Measurements from ENCODE around the gene TMEM218.
A peak's percentile ranks its signal among the peaks of the same experiment; 100 is the strongest.

Gene TMEM218

GRCh38 chr11:125111343-125112207, at the start of gene TMEM218:
TMEM218 (minus strand) TSS chr11:125111626; CDS start chr11:125102241, 9,385 bp downstream.
- no peaks in the 10 kb centered on the region for H3K27me3 ChIP-seq (ENCODE audit: insufficient read depth, low read length)
- peak within 1 kb of the TSS; percentile 89 for H3K9ac ChIP-seq (ENCODE audit: low read depth, low read length)
- H3K36me3 ChIP-seq (ENCODE audit: insufficient read depth, low read depth, low read length) = no peaks in the 10 kb centered on the region
- H3K4me1 ChIP-seq (ENCODE audit: insufficient read depth, low read length) = peaks cover 5% of the 10 kb centered on the region
- H3K9me3 ChIP-seq (ENCODE audit: insufficient read depth, low read depth, low read length) = peaks cover 7% of the 10 kb centered on the region; the same call in 1 of the 2 replicates
- H3K27ac ChIP-seq (ENCODE audit: low read length) = peak within 1 kb of the TSS; percentile 35
- peak within 1 kb of the TSS; percentile 95 for H3K4me3 ChIP-seq (ENCODE audit: low read length)

- Histone ChIP-seq H3K27me3 (ENCODE audit: insufficient read depth, low read length) (no peaks in the 10 kb centered on the region; the same call in 1 of the 2 replicates), H3K9me3 (ENCODE audit: insufficient read depth, low read depth, low read length) (no peaks in the 10 kb centered on the region), H3K36me3 (ENCODE audit: insufficient read depth, low read depth, low read length) (no peaks in the 10 kb centered on the region), H3K4me1 (ENCODE audit: insufficient read depth, low read length) (peaks cover 17% of the 10 kb centered on the region), H3K27ac (ENCODE audit: low read length) (no peak overlapping the region), H3K4me3 (ENCODE audit: low read length) (no peak overlapping the region), H3K9ac (ENCODE audit: low read depth, low read length) (no peak overlapping the region)
Observed at GRCh38 chr11:125157953-125158680, 46.7 kb upstream of the TMEM218 start.

GRCh38 chr11:125157118-125157733, 45.8 kb upstream of the TMEM218 start:
- H3K36me3 ChIP-seq (ENCODE audit: insufficient read depth, low read depth, low read length) = no peaks in the 10 kb centered on the region
- peaks cover 8% of the 10 kb centered on the region for H3K4me1 ChIP-seq (ENCODE audit: insufficient read depth, low read length)
- H3K27me3 ChIP-seq (ENCODE audit: insufficient read depth, low read length) = no peaks in the 10 kb centered on the region; the same call in 1 of the 2 replicates
- H3K9ac ChIP-seq (ENCODE audit: low read depth, low read length) = no peak overlapping the region
- no peaks in the 10 kb centered on the region for H3K9me3 ChIP-seq (ENCODE audit: insufficient read depth, low read depth, low read length)
- no peak overlapping the region for H3K4me3 ChIP-seq (ENCODE audit: low read length)
- H3K27ac ChIP-seq (ENCODE audit: low read length) = no peak overlapping the region

GRCh38 chr11:125156346-125157117, 45.1 kb upstream of the TMEM218 start:
- no peaks in the 10 kb centered on the region for H3K36me3 ChIP-seq (ENCODE audit: insufficient read depth, low read depth, low read length)
- H3K9ac ChIP-seq (ENCODE audit: low read depth, low read length) = no peak overlapping the region
- H3K9me3 ChIP-seq (ENCODE audit: insufficient read depth, low read depth, low read length) = no peaks in the 10 kb centered on the region
- H3K4me1 ChIP-seq (ENCODE audit: insufficient read depth, low read length) = peaks cover 4% of the 10 kb centered on the region; the same call in 1 of the 2 replicates
- H3K4me3 ChIP-seq (ENCODE audit: low read length) = no peak overlapping the region
- H3K27me3 ChIP-seq (ENCODE audit: insufficient read depth, low read length) = no peaks in the 10 kb centered on the region; the same call in 1 of the 2 replicates
- no peak overlapping the region for H3K27ac ChIP-seq (ENCODE audit: low read length)

- Histone ChIP-seq H3K4me3 (ENCODE audit: low read length) (no peak overlapping the region), H3K4me1 (ENCODE audit: insufficient read depth, low read length) (peaks cover 4% of the 10 kb centered on the region; the same call in 1 of the 2 replicates), H3K9me3 (ENCODE audit: insufficient read depth, low read depth, low read length) (no peaks in the 10 kb centered on the region), H3K9ac (ENCODE audit: low read depth, low read length) (no peak overlapping the region), H3K27ac (ENCODE audit: low read length) (no peak overlapping the region), H3K36me3 (ENCODE audit: insufficient read depth, low read depth, low read length) (no peaks in the 10 kb centered on the region), H3K27me3 (ENCODE audit: insufficient read depth, low read length) (no peaks in the 10 kb centered on the region; the same call in 1 of the 2 replicates)
Observed at GRCh38 chr11:125155767-125156166, 44.3 kb upstream of the TMEM218 start.

- H3K27ac ChIP-seq (ENCODE audit: low read length) = no peak overlapping the region
- peaks cover under 1% of the 10 kb centered on the region; the same call in 1 of the 2 replicates for H3K4me1 ChIP-seq (ENCODE audit: insufficient read depth, low read length)
- H3K9me3 ChIP-seq (ENCODE audit: insufficient read depth, low read depth, low read length) = no peaks in the 10 kb centered on the region
- H3K9ac ChIP-seq (ENCODE audit: low read depth, low read length) = no peak overlapping the region
- no peaks in the 10 kb centered on the region; the same call in 1 of the 2 replicates for H3K27me3 ChIP-seq (ENCODE audit: insufficient read depth, low read length)
- no peak overlapping the region for H3K4me3 ChIP-seq (ENCODE audit: low read length)
- H3K36me3 ChIP-seq (ENCODE audit: insufficient read depth, low read depth, low read length) = no peaks in the 10 kb centered on the region
Observed at GRCh38 chr11:125155100-125155444, 43.6 kb upstream of the TMEM218 start.

GRCh38 chr11:125154378-125155099, 43.1 kb upstream of the TMEM218 start:
- H3K27ac ChIP-seq (ENCODE audit: low read length) = no peak overlapping the region
- H3K9me3 ChIP-seq (ENCODE audit: insufficient read depth, low read depth, low read length) = no peaks in the 10 kb centered on the region
- no peak overlapping the region for H3K4me3 ChIP-seq (ENCODE audit: low read length)
- no peaks in the 10 kb centered on the region for H3K27me3 ChIP-seq (ENCODE audit: insufficient read depth, low read length)
- peaks cover 4% of the 10 kb centered on the region; the same call in 1 of the 2 replicates for H3K4me1 ChIP-seq (ENCODE audit: insufficient read depth, low read length)
- no peak overlapping the region for H3K9ac ChIP-seq (ENCODE audit: low read depth, low read length)
- H3K36me3 ChIP-seq (ENCODE audit: insufficient read depth, low read depth, low read length) = no peaks in the 10 kb centered on the region

- H3K4me1 ChIP-seq (ENCODE audit: insufficient read depth, low read length) = peaks cover 4% of the 10 kb centered on the region; the same call in 1 of the 2 replicates
- H3K36me3 ChIP-seq (ENCODE audit: insufficient read depth, low read depth, low read length) = no peaks in the 10 kb centered on the region
- no peak overlapping the region for H3K27ac ChIP-seq (ENCODE audit: low read length)
- H3K27me3 ChIP-seq (ENCODE audit: insufficient read depth, low read length) = peaks cover 6% of the 10 kb centered on the region; the same call in 1 of the 2 replicates
- no peak overlapping the region for H3K4me3 ChIP-seq (ENCODE audit: low read length)
- no peak overlapping the region for H3K9ac ChIP-seq (ENCODE audit: low read depth, low read length)
- no peaks in the 10 kb centered on the region for H3K9me3 ChIP-seq (ENCODE audit: insufficient read depth, low read depth, low read length)
Observed at GRCh38 chr11:125153837-125154236, 42.4 kb upstream of the TMEM218 start.

GRCh38 chr11:125148743-125149142, 37.3 kb upstream of the TMEM218 start:
- H3K27ac ChIP-seq (ENCODE audit: low read length) = no peak overlapping the region
- peaks cover 34% of the 10 kb centered on the region for H3K27me3 ChIP-seq (ENCODE audit: insufficient read depth, low read length)
- H3K4me1 ChIP-seq (ENCODE audit: insufficient read depth, low read length) = peaks cover 13% of the 10 kb centered on the region; the same call in 1 of the 2 replicates
- no peak overlapping the region for H3K9ac ChIP-seq (ENCODE audit: low read depth, low read length)
- H3K9me3 ChIP-seq (ENCODE audit: insufficient read depth, low read depth, low read length) = no peaks in the 10 kb centered on the region
- H3K4me3 ChIP-seq (ENCODE audit: low read length) = no peak overlapping the region
- H3K36me3 ChIP-seq (ENCODE audit: insufficient read depth, low read depth, low read length) = no peaks in the 10 kb centered on the region

- H3K9ac ChIP-seq (ENCODE audit: low read depth, low read length) = no peak overlapping the region
- H3K27me3 ChIP-seq (ENCODE audit: insufficient read depth, low read length) = peaks cover 40% of the 10 kb centered on the region
- no peaks in the 10 kb centered on the region for H3K36me3 ChIP-seq (ENCODE audit: insufficient read depth, low read depth, low read length)
- no peak overlapping the region for H3K4me3 ChIP-seq (ENCODE audit: low read length)
- no peak overlapping the region for H3K27ac ChIP-seq (ENCODE audit: low read length)
- H3K9me3 ChIP-seq (ENCODE audit: insufficient read depth, low read depth, low read length) = no peaks in the 10 kb centered on the region
- peaks cover 13% of the 10 kb centered on the region; the same call in 1 of the 2 replicates for H3K4me1 ChIP-seq (ENCODE audit: insufficient read depth, low read length)
Observed at GRCh38 chr11:125148011-125148410, 36.6 kb upstream of the TMEM218 start.
